Small intestine (tissue), 16 donors: ENCODE results near the gene WSCD2. TPM values are rescaled to one million over a fixed set of nuclear protein-coding genes. Genes with fewer than 3 reads are reported as not detected.

Experiments
- DNase-seq, 2 donors: peaks; one replicate each; pipeline versions ENCODE4 v3.0.0 to v3.0.0-alpha.2; 2013
- FAIRE-seq: peaks from 2 replicates; lab custom pipeline; 2012; peaks lifted over from hg19 to GRCh38; lab: Jason Lieb, UNC
- H3K27ac ChIP-seq, 3 donors: one replicate each; pipeline ENCODE4 v1.5.1; 2013; ENCODE audit warnings: low read length in 2 of 3, mild to moderate bottlenecking in 2 of 3, control low read depth in 1 of 3, inconsistent platforms in 1 of 3, low read depth in 1 of 3, moderate library complexity in 1 of 3
- H3K27me3 ChIP-seq, 3 donors: one replicate each; pipeline ENCODE4 v1.6.1; 2013; ENCODE audit warnings: low read length in 3 of 3, inconsistent platforms in 1 of 3; ENCODE audit not compliant: control insufficient read depth in 3 of 3, insufficient read depth in 3 of 3
- H3K36me3 ChIP-seq, 3 donors: one replicate each; pipeline ENCODE4 v1.6.1; 2013; ENCODE audit warnings: low read length in 3 of 3, inconsistent platforms in 1 of 3, low read depth in 1 of 3, mild to moderate bottlenecking in 1 of 3, moderate library complexity in 1 of 3; ENCODE audit not compliant: control insufficient read depth in 3 of 3, insufficient read depth in 2 of 3
- H3K4me1 ChIP-seq, 3 donors: one replicate each; pipeline ENCODE4 v1.6.1; 2013; ENCODE audit warnings: low read length in 2 of 3, inconsistent platforms in 1 of 3, low read depth in 1 of 3, mild to moderate bottlenecking in 1 of 3, moderate library complexity in 1 of 3; ENCODE audit not compliant: control insufficient read depth in 3 of 3, insufficient read depth in 2 of 3
- H3K4me3 ChIP-seq, 3 donors: one replicate each; pipeline ENCODE4 v1.5.1; 2013; ENCODE audit warnings: low read length in 3 of 3, control low read depth in 1 of 3, inconsistent platforms in 1 of 3, low read depth in 1 of 3, mild to moderate bottlenecking in 1 of 3, moderate library complexity in 1 of 3
- H3K9me3 ChIP-seq, 2 donors: one replicate each; pipeline ENCODE4 v1.6.1; 2013; ENCODE audit warnings: low read depth in 1 of 2, low read length in 1 of 2; ENCODE audit not compliant: control insufficient read depth in 2 of 2, insufficient read depth in 1 of 2
- WGBS, 3 donors: extraction: QIAGEN DNeasy Blood & Tissue Kit; methylation state at CpG; one replicate each; pipeline ENCODE4 v1.1.7; 2013; 5-methylcytosine and 5-hydroxymethylcytosine counted together
- long read RNA-seq, 10 donors: transcript quantifications; one replicate each; lab custom pipeline, GENCODE V29; 2026
- polyA plus RNA-seq, 4 donors: library from polyadenylated mRNA; stranded (reverse) in 3 of 4; unstranded in 1 of 4; fragments of 200-250 nt in 3 of 4; fragments of 120-200 nt in 1 of 4; gene quantifications; one replicate each; pipeline versions ENCODE4 v1.2.1 to v1.2.3, GENCODE V29; 2013
- donor health status: healthy with polysubstance abuse.
- donor health status: control.
- donor health status: control.
- donor health status: Bipolar disorder and iron deficiency.
- donor health status: healthy.

The WSCD2 gene
- 1 to 10 TPM in 2 of 4 donors, not detected in 2; 1.1 to 1.2 TPM for polyA plus RNA-seq
- long read RNA-seq, donor 1 = 0 reads
- long read RNA-seq, donor 2 = 0 reads
- long read RNA-seq, donor 3 = 0 reads
- long read RNA-seq, donor 4 = 0 reads
- long read RNA-seq, donor 5 = 0 reads
- long read RNA-seq, donor 6 = 0 reads
- long read RNA-seq, donor 7 = 0 reads
- long read RNA-seq, donor 8 = 0 reads
- long read RNA-seq, donor 9 = 0 reads
- long read RNA-seq, donor 10, full-length matches to known transcripts = 3 of 3 reads
- long read RNA-seq, donor 10, partial matches to known transcripts = 0 of 3 reads
- long read RNA-seq, donor 10, other reads (novel, unspliced or antisense) = 0 of 3 reads

- peak within 1 kb of the TSS in 2 of 3 donors; percentile 32 to 43 for H3K4me3 ChIP-seq
- no peak for FAIRE-seq
- peak; percentile 1 to 58 for DNase-seq
- no peaks in the 10 kb centered on the region for H3K9me3 ChIP-seq
- 4 to 7% (median 6%) methylated on average over 46 to 74 of the region's 74 CpGs for WGBS, 3 donors
- H3K27ac ChIP-seq = peak within 1 kb of the TSS in 1 of 3 donors; percentile 42
- peaks cover 0 to 24% (median 10%) of the 10 kb centered on the region in 3 donors for H3K27me3 ChIP-seq
- no peaks in the 10 kb centered on the region for H3K36me3 ChIP-seq
- H3K4me1 ChIP-seq = no peaks in the 10 kb centered on the region
Measured at GRCh38 chr12:108129017-108129812, at the start of gene WSCD2. Gene WSCD2, plus strand, starts transcription at chr12:108129288. Its CDS starts 66,545 bp downstream, at chr12:108195833.

GRCh38 chr12:108079721-108080120, 49.4 kb upstream of the WSCD2 start:
- no peak overlapping the region for H3K27ac ChIP-seq
- DNase-seq (no peak), FAIRE-seq (no peak)
- H3K4me3 ChIP-seq = no peak overlapping the region
- H3K9me3 ChIP-seq = no peaks in the 10 kb centered on the region
- WGBS, 3 donors = 86 to 94% (median 88%) methylated on average over 1 of the region's 1 CpG
- H3K36me3 ChIP-seq = no peaks in the 10 kb centered on the region
- no peaks in the 10 kb centered on the region for H3K4me1 ChIP-seq
- H3K27me3 ChIP-seq = peaks cover 0 to 2% (median 0%) of the 10 kb centered on the region in 3 donors

- Histone ChIP-seq H3K36me3 (no peaks in the 10 kb centered on the region), H3K27me3 (peaks cover 0 to 2% (median 0%) of the 10 kb centered on the region in 3 donors), H3K9me3 (no peaks in the 10 kb centered on the region), H3K27ac (no peak overlapping the region), H3K4me3 (no peak overlapping the region), H3K4me1 (no peaks in the 10 kb centered on the region)
- no peak for DNase-seq
- FAIRE-seq = no peak
- WGBS, 3 donors = 49 to 70% (median 59%) methylated on average over 7 of the region's 7 CpGs
Measured at GRCh38 chr12:108080363-108080762, 48.7 kb upstream of the WSCD2 start.

GRCh38 chr12:108082485-108082884, 46.6 kb upstream of the WSCD2 start:
- Histone ChIP-seq H3K4me1 (no peaks in the 10 kb centered on the region), H3K27me3 (peaks cover 0 to 2% (median 0%) of the 10 kb centered on the region in 3 donors), H3K27ac (no peak overlapping the region), H3K9me3 (no peaks in the 10 kb centered on the region), H3K36me3 (no peaks in the 10 kb centered on the region), H3K4me3 (no peak overlapping the region)
- 41 to 46% (median 41%) methylated on average over 1 of the region's 1 CpG for WGBS, 3 donors
- no peak for FAIRE-seq
- DNase-seq = no peak

GRCh38 chr12:108087900-108088299, 41.2 kb upstream of the WSCD2 start:
- FAIRE-seq (no peak), DNase-seq (no peak)
- Histone ChIP-seq H3K9me3 (peaks cover 0 to 2% of the 10 kb centered on the region in 2 donors), H3K27me3 (no peaks in the 10 kb centered on the region), H3K4me1 (no peaks in the 10 kb centered on the region), H3K27ac (no peak overlapping the region), H3K4me3 (no peak overlapping the region), H3K36me3 (no peaks in the 10 kb centered on the region)
- 88 to 97% (median 90%) methylated on average over 1 of the region's 1 CpG for WGBS, 3 donors

GRCh38 chr12:108090107-108090899, 38.8 kb upstream of the WSCD2 start:
- no peak overlapping the region for H3K4me3 ChIP-seq
- FAIRE-seq = no peak
- H3K4me1 ChIP-seq = no peaks in the 10 kb centered on the region
- peaks cover 0 to 2% of the 10 kb centered on the region in 2 donors for H3K9me3 ChIP-seq
- H3K27me3 ChIP-seq = no peaks in the 10 kb centered on the region
- H3K27ac ChIP-seq = no peak overlapping the region
- DNase-seq = no peak
- WGBS, 3 donors = 67 to 74% (median 68%) methylated on average over 12 to 13 of the region's 13 CpGs
- no peaks in the 10 kb centered on the region for H3K36me3 ChIP-seq

GRCh38 chr12:108090932-108091678, 38.0 kb upstream of the WSCD2 start:
- Histone ChIP-seq H3K27me3 (no peaks in the 10 kb centered on the region), H3K9me3 (peaks cover 0 to 2% of the 10 kb centered on the region in 2 donors), H3K36me3 (no peaks in the 10 kb centered on the region), H3K27ac (no peak overlapping the region), H3K4me1 (no peaks in the 10 kb centered on the region), H3K4me3 (no peak overlapping the region)
- no peak for DNase-seq
- no peak for FAIRE-seq
- 63 to 76% (median 66%) methylated on average over 10 of the region's 10 CpGs for WGBS, 3 donors
